Urothelium cell line (cell line): ENCODE measurements around the gene SLC2A5.

Source experiments
- DNase-seq: peaks from one replicate; pipeline ENCODE4 v3.0.0; 2011; ENCODE audit warnings: low spot score, mixed read lengths
- FAIRE-seq: peaks from 2 replicates; lab custom pipeline; 2011; peaks lifted over from hg19 to GRCh38; lab: Jason Lieb, UNC

Gene SLC2A5

GRCh38 chr1:9062846-9063245 lies 6.6 kb downstream of the SLC2A5 start:
- DNase-seq (no peak), FAIRE-seq (no peak)

- no peak for FAIRE-seq
These were observed 7.4 kb downstream of the SLC2A5 start for GRCh38 chr1:9062021-9062471.

GRCh38 chr1:9061252-9061960 lies 8.0 kb downstream of the SLC2A5 start:
- no peak for FAIRE-seq
- no peak for DNase-seq

More at GRCh38 chr1:9062021-9062471, 7.4 kb downstream of the SLC2A5 start:
- no peak for DNase-seq

- FAIRE-seq, result peak; percentile 98
- DNase-seq, result no peak
These were observed 9.3 kb downstream of the SLC2A5 start for GRCh38 chr1:9059891-9060744.

- DNase-seq (no peak), FAIRE-seq (no peak)
These were observed 11.0 kb downstream of the SLC2A5 start for GRCh38 chr1:9058465-9058864.

DNA sequence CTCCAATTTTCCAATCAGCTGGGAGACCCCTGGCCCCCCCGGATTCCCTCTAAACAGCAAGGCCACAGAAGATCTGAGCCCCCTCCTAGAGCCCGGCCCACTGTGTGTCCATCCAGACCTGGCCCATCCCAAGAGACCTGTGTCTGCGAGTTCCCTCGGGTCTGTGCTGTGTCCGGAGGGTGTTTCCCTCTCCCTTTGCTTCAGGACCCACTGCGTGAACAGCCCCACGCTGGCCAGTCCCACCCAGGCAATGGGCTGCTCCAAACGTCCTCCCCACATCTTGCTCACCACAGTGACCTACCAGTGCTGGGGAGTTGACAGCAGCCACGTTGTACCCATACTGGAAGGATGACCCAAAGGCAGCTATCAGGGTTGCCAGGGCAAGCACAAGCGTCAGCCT lies 11.6 kb downstream of the SLC2A5 start:
- FAIRE-seq, result no peak
- no peak for DNase-seq

DNA sequence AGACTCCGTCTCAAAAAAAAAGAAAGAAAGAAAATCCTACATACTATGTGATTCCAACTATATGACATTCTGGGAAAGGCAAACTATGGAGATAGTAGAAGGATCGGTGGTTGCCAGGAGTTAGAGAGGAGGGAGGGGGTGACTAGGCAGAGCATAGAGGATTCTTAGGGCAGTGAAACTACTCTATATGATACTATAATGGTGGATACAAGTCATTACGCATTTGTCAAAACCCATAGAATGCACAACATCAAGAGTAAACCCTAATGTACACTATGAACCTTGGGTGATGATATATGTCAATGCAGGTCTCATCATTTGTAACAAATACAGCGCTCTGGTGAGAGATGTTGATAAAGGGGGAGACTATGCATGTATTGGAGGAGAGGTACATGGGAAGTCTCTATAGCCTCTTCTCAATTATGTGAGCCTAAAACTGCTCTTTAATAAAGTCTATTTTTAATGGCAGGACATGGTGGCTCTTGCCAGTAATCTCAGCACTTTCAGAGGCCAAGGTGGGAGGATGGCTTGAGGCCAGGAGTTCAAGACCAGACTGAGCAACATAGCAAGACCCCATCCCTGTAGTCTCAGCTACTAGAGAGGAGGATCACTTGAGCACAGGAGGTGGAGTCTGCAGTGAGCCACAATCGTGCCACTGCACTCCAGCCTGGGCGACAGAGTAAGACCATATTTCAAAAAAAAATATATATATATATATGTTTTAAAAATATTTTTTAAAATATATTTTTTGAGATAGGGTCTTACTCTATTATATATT lies 17.0 kb downstream of the SLC2A5 start:
- FAIRE-seq (no peak), DNase-seq (no peak)

GRCh38 chr1:9051379-9051778 lies 18.1 kb downstream of the SLC2A5 start:
- FAIRE-seq, result no peak

DNA sequence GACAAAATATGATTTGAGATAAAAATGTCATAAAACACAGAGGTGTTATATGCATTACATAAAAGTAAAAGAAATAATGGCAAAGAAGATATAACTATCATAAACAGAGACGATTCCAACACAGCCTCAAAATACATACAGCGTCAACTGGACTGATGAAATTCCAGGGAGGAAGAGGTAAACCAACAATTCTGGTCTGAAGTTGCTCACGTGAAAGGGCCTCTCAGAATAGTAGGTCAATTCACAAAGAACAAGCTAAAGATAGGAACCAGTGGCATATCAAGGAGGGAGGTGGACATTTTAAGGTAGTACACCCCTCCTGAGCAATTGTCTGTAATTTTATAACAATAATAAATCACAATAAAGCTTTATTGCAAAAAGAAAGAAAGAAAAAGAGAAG lies 18.6 kb downstream of the SLC2A5 start:
- FAIRE-seq (no peak), DNase-seq (no peak)

More at GRCh38 chr1:9051379-9051778, 18.1 kb downstream of the SLC2A5 start:
- DNase-seq, result no peak

- no peak for DNase-seq
- no peak for FAIRE-seq
These were observed 20.9 kb downstream of the SLC2A5 start for GRCh38 chr1:9048551-9048950.

DNA sequence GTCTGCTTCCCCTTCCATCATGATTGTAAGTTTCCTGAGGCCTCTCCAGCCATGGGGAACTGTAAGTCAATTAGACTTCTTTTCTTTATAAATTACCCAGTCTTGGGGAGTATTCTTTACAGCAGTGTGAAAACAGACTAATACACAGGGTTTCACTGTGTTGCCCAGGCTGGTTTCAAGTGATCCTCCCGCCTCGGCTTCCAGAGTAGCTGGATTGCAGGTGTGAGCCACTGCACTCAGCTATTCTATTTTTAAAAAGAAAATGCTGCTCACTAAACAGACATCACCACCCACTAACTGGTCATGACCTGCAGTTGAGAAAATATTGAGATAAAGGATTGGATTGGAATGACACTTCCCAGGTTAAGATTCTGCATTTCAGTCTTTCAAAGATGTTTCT lies 22.4 kb downstream of the SLC2A5 start:
- FAIRE-seq (no peak), DNase-seq (no peak)

- FAIRE-seq, result no peak
- no peak for DNase-seq
These were observed 23.4 kb downstream of the SLC2A5 start for GRCh38 chr1:9045861-9046510.

DNA sequence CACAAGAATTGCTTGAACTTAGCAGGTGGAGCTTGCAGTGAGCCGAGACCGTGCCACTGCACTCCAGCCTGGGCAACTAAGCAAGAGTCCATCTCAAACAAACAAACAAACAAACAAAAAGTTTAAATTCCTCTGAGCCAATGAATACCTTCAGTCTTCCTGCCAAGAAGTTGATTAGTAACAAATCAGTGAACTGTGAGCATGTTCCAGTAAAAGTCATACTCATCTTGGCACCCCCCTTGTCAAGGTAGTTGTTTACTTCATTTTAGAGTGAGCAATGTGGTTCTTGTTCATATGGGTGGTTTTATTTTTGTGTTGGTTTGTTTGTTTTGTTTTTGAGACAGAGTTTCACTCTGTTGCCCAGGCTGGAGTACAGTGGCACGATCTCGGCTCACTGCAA lies 25.2 kb downstream of the SLC2A5 start:
- no peak for DNase-seq

GRCh38 chr1:9042272-9042671 lies 27.2 kb downstream of the SLC2A5 start:
- FAIRE-seq, result peak; percentile 70

More for the DNA sequence above, 25.2 kb downstream of the SLC2A5 start:
- no peak for FAIRE-seq

GRCh38 chr1:9041116-9041779 lies 28.2 kb downstream of the SLC2A5 start:
- no peak for DNase-seq
- FAIRE-seq, result no peak

More at GRCh38 chr1:9042272-9042671, 27.2 kb downstream of the SLC2A5 start:
- DNase-seq, result no peak

DNA sequence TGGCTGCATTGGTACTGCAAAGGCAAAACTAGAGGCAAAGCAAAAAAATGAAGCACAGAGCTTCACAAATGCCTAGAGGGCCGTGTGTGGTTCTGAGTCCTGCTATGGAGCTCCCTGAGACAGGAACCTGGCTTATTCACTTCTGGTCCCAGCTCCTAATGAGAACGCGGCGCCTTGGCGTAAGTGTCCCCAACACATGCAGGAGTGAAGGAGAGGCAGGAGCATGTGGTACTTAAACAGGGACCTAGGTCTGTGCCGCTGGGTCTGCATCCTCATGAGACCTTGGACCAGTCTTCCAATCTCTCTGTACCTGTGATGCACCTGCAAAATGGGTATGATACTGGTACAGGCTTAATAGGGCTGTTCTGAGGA lies 28.8 kb downstream of the SLC2A5 start:
- FAIRE-seq (no peak), DNase-seq (no peak)

GRCh38 chr1:9039761-9040658 lies 29.4 kb downstream of the SLC2A5 start:
- FAIRE-seq (no peak), DNase-seq (no peak)

DNA sequence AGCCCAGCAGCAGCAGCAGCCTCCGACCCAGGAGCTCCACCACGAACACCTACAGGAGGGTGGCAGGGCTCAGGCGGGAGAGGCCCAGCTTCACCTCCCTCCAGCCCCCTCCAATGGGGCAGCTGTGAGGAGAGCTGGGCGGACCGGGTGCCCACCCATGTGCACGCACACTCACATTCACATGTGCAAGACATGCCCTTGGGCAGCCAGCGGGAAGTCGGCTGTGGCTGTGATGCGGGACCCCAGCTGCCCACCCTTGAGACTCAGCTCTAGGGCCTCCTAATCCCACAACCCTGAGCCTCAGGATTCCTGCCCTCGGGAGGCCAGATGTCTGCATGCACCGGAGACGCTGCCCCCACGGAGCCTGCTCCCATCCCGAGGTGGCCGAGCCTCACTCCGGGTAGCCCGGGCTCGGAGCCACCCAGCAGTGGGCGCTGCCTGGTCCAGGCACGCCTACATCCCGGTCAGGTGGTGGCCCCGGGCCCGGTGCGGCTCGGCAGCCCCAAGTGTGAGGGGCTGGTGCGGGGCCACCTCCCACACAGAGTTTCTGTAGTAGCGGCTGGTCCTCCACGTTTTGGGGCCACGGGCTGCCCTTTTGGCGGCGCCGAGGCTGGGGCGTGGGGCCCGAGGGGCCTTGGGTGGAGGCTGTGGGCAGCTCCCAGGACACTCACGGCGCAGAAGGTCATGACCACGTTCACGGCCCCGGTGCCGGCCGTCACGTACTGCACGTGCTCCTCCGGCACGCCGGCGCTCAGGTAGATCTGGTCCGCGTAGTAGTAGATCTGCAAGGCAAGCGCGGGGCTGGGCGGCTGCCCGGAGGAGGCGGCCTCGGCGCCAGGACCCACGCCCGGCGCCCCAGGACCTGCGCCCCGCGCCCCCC lies 30.3 kb downstream of the SLC2A5 start:
- FAIRE-seq, result no peak
- no peak for DNase-seq
